ENCODE measurements around the gene DIP2A. TPM values are rescaled to one million over a fixed set of nuclear protein-coding genes. Genes with fewer than 3 reads are reported as not detected.
A peak's percentile ranks its signal among the peaks of the same experiment; 100 is the strongest.

The DIP2A gene
- total RNA-seq, 2 experiments from 2014 or later: 61.2 to 66.1 TPM

DNA sequence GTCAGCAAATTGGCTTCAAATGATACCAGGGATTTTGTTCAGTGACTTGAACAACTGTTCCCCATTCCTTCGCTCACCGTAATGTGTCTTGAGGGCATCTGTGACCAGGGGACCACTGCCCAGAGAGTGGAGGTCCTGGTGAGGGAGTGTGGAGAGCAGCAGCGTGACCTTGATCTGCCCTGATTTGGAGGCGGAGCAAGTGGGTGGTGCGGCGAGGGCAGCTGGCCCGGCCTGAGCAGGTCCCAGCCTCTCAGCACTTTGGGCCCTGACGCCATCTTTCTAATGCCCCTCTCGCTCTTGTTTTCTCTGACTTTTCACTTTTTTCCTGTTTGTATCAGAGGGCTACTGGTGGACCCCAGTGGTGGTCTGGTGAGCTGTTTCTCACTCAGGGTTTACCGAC, 31.1 kb downstream of the DIP2A start:
- Mint-ChIP-seq H3K27me3 (no peaks in the 10 kb centered on the region), H3K4me1 (ENCODE audit: low read depth) (peaks cover 21% of the 10 kb centered on the region), H3K4me3 (no peak overlapping the region), H3K27ac (no peak overlapping the region), H3K9me3 (no peaks in the 10 kb centered on the region), H3K36me3 (ENCODE audit: low read depth) (peaks cover 93% of the 10 kb centered on the region)
- no peak overlapping the region for H3K27ac ChIP-seq (ENCODE audit: low read depth in 1 of 2, low read length in 2 of 2)
- H3K4me1 ChIP-seq (ENCODE audit: insufficient read depth, low read length): no peaks in the 10 kb centered on the region
- no peaks in the 10 kb centered on the region for H3K27me3 ChIP-seq (ENCODE audit: control insufficient read depth in 1 of 2, insufficient read depth in 2 of 2, low read length in 2 of 2)
- DNase-seq (no peak), ATAC-seq (ENCODE audit: poor library complexity) (no peak)
- peaks cover 0 to 5% of the 10 kb centered on the region in 2 experiments for H3K9me3 ChIP-seq (ENCODE audit: control insufficient read depth in 1 of 2, insufficient read depth in 1 of 2, low read length in 2 of 2)
- ChIA-PET CTCF (no interaction called here), POLR2A (interaction anchor here (1.1 to 1.7 kb wide), 2 partner anchors 26 to 69 kb away, joined by 3 to 4 read pairs; no protein-coding TSS in a partner anchor)
- intact Hi-C loops (cut with DNase I, micrococcal nuclease): no loop called here
- TF ChIP-seq, protein P1, sequence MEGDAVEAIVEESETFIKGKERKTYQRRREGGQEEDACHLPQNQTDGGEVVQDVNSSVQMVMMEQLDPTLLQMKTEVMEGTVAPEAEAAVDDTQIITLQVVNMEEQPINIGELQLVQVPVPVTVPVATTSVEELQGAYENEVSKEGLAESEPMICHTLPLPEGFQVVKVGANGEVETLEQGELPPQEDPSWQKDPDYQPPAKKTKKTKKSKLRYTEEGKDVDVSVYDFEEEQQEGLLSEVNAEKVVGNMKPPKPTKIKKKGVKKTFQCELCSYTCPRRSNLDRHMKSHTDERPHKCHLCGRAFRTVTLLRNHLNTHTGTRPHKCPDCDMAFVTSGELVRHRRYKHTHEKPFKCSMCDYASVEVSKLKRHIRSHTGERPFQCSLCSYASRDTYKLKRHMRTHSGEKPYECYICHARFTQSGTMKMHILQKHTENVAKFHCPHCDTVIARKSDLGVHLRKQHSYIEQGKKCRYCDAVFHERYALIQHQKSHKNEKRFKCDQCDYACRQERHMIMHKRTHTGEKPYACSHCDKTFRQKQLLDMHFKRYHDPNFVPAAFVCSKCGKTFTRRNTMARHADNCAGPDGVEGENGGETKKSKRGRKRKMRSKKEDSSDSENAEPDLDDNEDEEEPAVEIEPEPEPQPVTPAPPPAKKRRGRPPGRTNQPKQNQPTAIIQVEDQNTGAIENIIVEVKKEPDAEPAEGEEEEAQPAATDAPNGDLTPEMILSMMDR (IDR thresholded peaks at IDR 0.05): no peak
- no peak overlapping the region for H3K4me3 ChIP-seq (ENCODE audit: low read length)
- peaks cover 57% of the 10 kb centered on the region for H3K36me3 ChIP-seq (ENCODE audit: insufficient read depth, low read length)

DNA sequence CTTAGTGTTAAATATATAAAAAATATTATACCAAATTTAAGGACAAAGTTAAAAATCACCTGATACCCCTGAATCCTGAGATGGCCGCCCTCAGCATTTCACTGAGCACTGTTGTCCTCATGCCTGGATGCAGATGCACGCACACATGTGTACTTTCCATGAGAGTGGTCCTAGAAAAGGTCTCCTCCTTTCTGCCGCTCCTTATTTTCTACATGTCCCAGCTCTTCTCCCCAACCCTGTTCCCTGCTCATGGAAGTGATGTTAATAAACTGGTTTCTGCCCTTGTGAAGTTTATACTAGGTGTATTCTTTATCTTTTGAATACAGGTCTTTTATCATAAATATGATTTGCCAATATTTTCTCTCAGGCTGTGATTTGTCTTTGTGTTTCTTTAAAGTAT, 32.9 kb downstream of the DIP2A start:
- peaks cover 0 to 5% of the 10 kb centered on the region in 2 experiments for H3K9me3 ChIP-seq (ENCODE audit: control insufficient read depth in 1 of 2, insufficient read depth in 1 of 2, low read length in 2 of 2)
- POLR2A ChIA-PET: no interaction called here
- Mint-ChIP-seq H3K9me3 (no peaks in the 10 kb centered on the region), H3K36me3 (ENCODE audit: low read depth) (peaks cover 95% of the 10 kb centered on the region), H3K27ac (no peak overlapping the region), H3K4me1 (ENCODE audit: low read depth) (peaks cover 23% of the 10 kb centered on the region), H3K4me3 (no peak overlapping the region), H3K27me3 (no peaks in the 10 kb centered on the region)
- peaks cover 50% of the 10 kb centered on the region for H3K36me3 ChIP-seq (ENCODE audit: insufficient read depth, low read length)
- no peak overlapping the region for H3K4me3 ChIP-seq (ENCODE audit: low read length)
- H3K4me1 ChIP-seq (ENCODE audit: insufficient read depth, low read length): no peaks in the 10 kb centered on the region
- TF ChIP-seq, protein P1 (IDR thresholded peaks at IDR 0.05): no peak
- ATAC-seq (ENCODE audit: poor library complexity) (no peak), DNase-seq (no peak)
- intact Hi-C loops (cut with DNase I, micrococcal nuclease): no loop called here
- H3K27ac ChIP-seq (ENCODE audit: low read depth in 1 of 2, low read length in 2 of 2): no peak overlapping the region
- CTCF ChIA-PET: interaction anchor here (1.3 kb wide), 1 partner anchor 9 kb away, joined by 3 read pairs; no protein-coding TSS in a partner anchor
- no peaks in the 10 kb centered on the region for H3K27me3 ChIP-seq (ENCODE audit: control insufficient read depth in 1 of 2, insufficient read depth in 2 of 2, low read length in 2 of 2)

DNA sequence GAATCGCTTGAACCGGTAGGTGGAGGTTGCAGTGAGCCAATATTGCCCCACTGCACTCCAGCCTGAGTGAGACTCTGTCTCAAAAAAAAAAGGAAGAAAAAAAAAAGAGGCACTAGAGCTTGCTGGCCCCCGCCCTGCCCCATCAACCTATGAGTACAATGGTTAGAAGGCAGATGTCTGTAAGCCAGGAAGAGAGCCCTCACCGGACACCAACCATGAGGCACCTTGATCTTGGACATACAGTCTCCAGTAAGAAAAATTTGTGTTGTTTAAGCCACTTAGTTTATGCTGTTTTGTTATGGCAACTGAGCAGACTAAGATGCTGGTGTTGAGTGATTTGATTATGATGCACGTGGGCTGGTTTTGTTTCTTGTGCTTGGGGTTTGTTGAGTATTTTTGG, 34.2 kb downstream of the DIP2A start:
- Mint-ChIP-seq H3K36me3 (ENCODE audit: low read depth) (peaks cover 99% of the 10 kb centered on the region), H3K27ac (peak overlapping the region; percentile 35), H3K9me3 (no peaks in the 10 kb centered on the region), H3K27me3 (no peaks in the 10 kb centered on the region), H3K4me3 (no peak overlapping the region), H3K4me1 (ENCODE audit: low read depth) (peaks cover 17% of the 10 kb centered on the region)
- peaks cover 57% of the 10 kb centered on the region for H3K36me3 ChIP-seq (ENCODE audit: insufficient read depth, low read length)
- H3K4me1 ChIP-seq (ENCODE audit: insufficient read depth, low read length): no peaks in the 10 kb centered on the region
- peaks cover 0 to 5% of the 10 kb centered on the region in 2 experiments for H3K9me3 ChIP-seq (ENCODE audit: control insufficient read depth in 1 of 2, insufficient read depth in 1 of 2, low read length in 2 of 2)
- TF ChIP-seq, protein P1 (IDR thresholded peaks at IDR 0.05): no peak
- H3K4me3 ChIP-seq (ENCODE audit: low read length): no peak overlapping the region
- H3K27me3 ChIP-seq (ENCODE audit: control insufficient read depth in 1 of 2, insufficient read depth in 2 of 2, low read length in 2 of 2): no peaks in the 10 kb centered on the region
- CTCF ChIA-PET: no interaction called here
- DNase-seq (no peak), ATAC-seq (ENCODE audit: poor library complexity) (no peak)
- intact Hi-C loops (cut with DNase I, micrococcal nuclease): no loop called here
- POLR2A ChIA-PET: no interaction called here
- H3K27ac ChIP-seq (ENCODE audit: low read depth in 1 of 2, low read length in 2 of 2): no peak overlapping the region
